HG03025 (cell line): ENCODE results near the gene CMTM5.
"Not testable (repeated sequence)": the region's sequence is repeated elsewhere in the genome, so short reads cannot be mapped to it uniquely, and the experiment has no call there.

ENCODE experiments used
- ATAC-seq: cut with Tn5 transposase; IDR thresholded peaks from one replicate; pipeline ENCODE4 v1.9.1; 2021; ENCODE audit warnings: mild to moderate bottlenecking, moderate library complexity; ENCODE audit not compliant: unreplicated experiment, low FRiP score

Gene CMTM5

GRCh38 chr14:23377573-23378563 is 1.0 kb downstream of the CMTM5 start:
- no peak for ATAC-seq

GRCh38 chr14:23378612-23379220 is 1.9 kb downstream of the CMTM5 start:
- ATAC-seq = no peak

- no peak for ATAC-seq
Measured at GRCh38 chr14:23379366-23380196, 2.7 kb downstream of the CMTM5 start.

GRCh38 chr14:23380197-23380914 is 3.5 kb downstream of the CMTM5 start:
- ATAC-seq = no peak

GRCh38 chr14:23380976-23381375 is 4.1 kb downstream of the CMTM5 start:
- ATAC-seq = no peak

- no peak for ATAC-seq
Measured at GRCh38 chr14:23381871-23382270, 5.0 kb downstream of the CMTM5 start.

- no peak for ATAC-seq
Measured at GRCh38 chr14:23382276-23382675, 5.4 kb downstream of the CMTM5 start.

GRCh38 chr14:23382731-23383440 is 6.0 kb downstream of the CMTM5 start:
- ATAC-seq = no peak

GRCh38 chr14:23384364-23385080 is 7.7 kb downstream of the CMTM5 start:
- ATAC-seq = no peak

GRCh38 chr14:23385244-23385641 is 8.4 kb downstream of the CMTM5 start:
- no peak for ATAC-seq

- no peak for ATAC-seq
Measured at GRCh38 chr14:23385642-23386265, 8.9 kb downstream of the CMTM5 start.

GRCh38 chr14:23386266-23386657 is 9.4 kb downstream of the CMTM5 start:
- not testable (repeated sequence) for ATAC-seq

- ATAC-seq = no peak
Measured at GRCh38 chr14:23386999-23387398, 10.2 kb downstream of the CMTM5 start.

GRCh38 chr14:23387916-23388882 is 11.4 kb downstream of the CMTM5 start:
- no peak for ATAC-seq

- no peak for ATAC-seq
Measured at GRCh38 chr14:23388996-23389395, 12.2 kb downstream of the CMTM5 start.

- no peak for ATAC-seq
Measured at GRCh38 chr14:23389396-23389795, 12.6 kb downstream of the CMTM5 start.

- ATAC-seq = not testable (repeated sequence)
Measured at GRCh38 chr14:23389871-23390270, 13.0 kb downstream of the CMTM5 start.
